Neural cell (in vitro differentiated cells): Measurements from ENCODE around the gene ECE1.
"Not testable (repeated sequence)": the region's sequence is repeated elsewhere in the genome, so short reads cannot be mapped to it uniquely, and the experiment has no call there.

ENCODE experiments used
- EP300 ChIP-seq: fragments of 450-650 bp; conservative IDR thresholded peaks from 2 replicates; pipeline ENCODE4 v1.6.1; 2014; ENCODE audit warnings: antibody characterized with exemption, mild to moderate bottlenecking, moderate library complexity; ENCODE audit not compliant: poor library complexity, severe bottlenecking
- EZH2 ChIP-seq: fragments of 200-600, 300-800 bp; shearing (Covaris generic), sonication (generic); IDR thresholded peaks from 2 replicates; pipeline ENCODE4 v1.6.1; 2014; ENCODE audit warnings: antibody characterized with exemption, low read length, borderline replicate concordance, mild to moderate bottlenecking; ENCODE audit not compliant: insufficient read depth, poor library complexity, severe bottlenecking
- MXI1 ChIP-seq: fragments of 450-650 bp; conservative IDR thresholded peaks from 2 replicates; pipeline ENCODE4 v1.6.1; 2014; ENCODE audit warnings: antibody characterized with exemption, mild to moderate bottlenecking; ENCODE audit not compliant: poor library complexity, severe bottlenecking
- POLR2AphosphoS5 ChIP-seq: IDR thresholded peaks from 2 replicates; pipeline ENCODE4 v1.6.1; 2012
- RAD21 ChIP-seq: fragments of 450-650 bp; conservative IDR thresholded peaks from 2 replicates; pipeline ENCODE4 v1.6.1; 2014; ENCODE audit warnings: antibody characterized with exemption, mild to moderate bottlenecking, moderate library complexity
- SMC3 ChIP-seq: fragments of 450-650 bp; conservative IDR thresholded peaks from 2 replicates; pipeline ENCODE4 v1.6.1; 2014; ENCODE audit warnings: antibody characterized with exemption, mild to moderate bottlenecking, moderate library complexity; ENCODE audit not compliant: poor library complexity
- TAF1 ChIP-seq: IDR thresholded peaks from 2 replicates; pipeline ENCODE4 v1.6.1; 2012; ENCODE audit warnings: low read depth
- TF ChIP-seq, protein P1 (sequence below): fragments of 450-650 bp; IDR thresholded peaks from 2 replicates; pipeline ENCODE4 v1.5.1; 2014; ENCODE audit warnings: antibody characterized with exemption, mild to moderate bottlenecking, moderate library complexity; ENCODE audit not compliant: poor library complexity, severe bottlenecking
- TF ChIP-seq, protein P2 (sequence below): IDR thresholded peaks from 2 replicates; pipeline ENCODE4 v1.6.1; 2012; ENCODE audit warnings: borderline replicate concordance

DNA sequence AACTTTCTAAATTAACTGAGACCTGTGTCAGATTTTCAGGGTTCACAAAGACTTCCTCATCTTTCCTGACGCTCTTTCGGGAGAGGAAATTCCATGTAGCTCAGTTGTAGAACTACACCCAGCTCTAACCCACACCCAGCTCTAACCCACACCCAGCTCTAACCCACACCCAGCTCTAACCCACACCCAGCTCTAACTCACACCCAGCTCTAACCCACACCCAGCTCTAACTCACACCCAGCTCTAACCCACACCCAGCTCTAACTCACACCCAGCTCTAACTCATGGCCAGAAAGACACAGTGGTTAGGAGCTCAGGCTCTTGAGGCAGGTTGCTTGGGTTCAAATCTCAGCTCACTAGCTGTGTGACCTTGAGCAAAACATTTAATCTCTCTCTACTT is 99.5 kb downstream of the ECE1 start:
- TF ChIP-seq, protein P1, sequence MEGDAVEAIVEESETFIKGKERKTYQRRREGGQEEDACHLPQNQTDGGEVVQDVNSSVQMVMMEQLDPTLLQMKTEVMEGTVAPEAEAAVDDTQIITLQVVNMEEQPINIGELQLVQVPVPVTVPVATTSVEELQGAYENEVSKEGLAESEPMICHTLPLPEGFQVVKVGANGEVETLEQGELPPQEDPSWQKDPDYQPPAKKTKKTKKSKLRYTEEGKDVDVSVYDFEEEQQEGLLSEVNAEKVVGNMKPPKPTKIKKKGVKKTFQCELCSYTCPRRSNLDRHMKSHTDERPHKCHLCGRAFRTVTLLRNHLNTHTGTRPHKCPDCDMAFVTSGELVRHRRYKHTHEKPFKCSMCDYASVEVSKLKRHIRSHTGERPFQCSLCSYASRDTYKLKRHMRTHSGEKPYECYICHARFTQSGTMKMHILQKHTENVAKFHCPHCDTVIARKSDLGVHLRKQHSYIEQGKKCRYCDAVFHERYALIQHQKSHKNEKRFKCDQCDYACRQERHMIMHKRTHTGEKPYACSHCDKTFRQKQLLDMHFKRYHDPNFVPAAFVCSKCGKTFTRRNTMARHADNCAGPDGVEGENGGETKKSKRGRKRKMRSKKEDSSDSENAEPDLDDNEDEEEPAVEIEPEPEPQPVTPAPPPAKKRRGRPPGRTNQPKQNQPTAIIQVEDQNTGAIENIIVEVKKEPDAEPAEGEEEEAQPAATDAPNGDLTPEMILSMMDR: not testable (repeated sequence)
- TF ChIP-seq EZH2, POLR2AphosphoS5, SMC3, RAD21, EP300, TAF1, MXI1: not testable (repeated sequence)
- TF ChIP-seq, protein P2, sequence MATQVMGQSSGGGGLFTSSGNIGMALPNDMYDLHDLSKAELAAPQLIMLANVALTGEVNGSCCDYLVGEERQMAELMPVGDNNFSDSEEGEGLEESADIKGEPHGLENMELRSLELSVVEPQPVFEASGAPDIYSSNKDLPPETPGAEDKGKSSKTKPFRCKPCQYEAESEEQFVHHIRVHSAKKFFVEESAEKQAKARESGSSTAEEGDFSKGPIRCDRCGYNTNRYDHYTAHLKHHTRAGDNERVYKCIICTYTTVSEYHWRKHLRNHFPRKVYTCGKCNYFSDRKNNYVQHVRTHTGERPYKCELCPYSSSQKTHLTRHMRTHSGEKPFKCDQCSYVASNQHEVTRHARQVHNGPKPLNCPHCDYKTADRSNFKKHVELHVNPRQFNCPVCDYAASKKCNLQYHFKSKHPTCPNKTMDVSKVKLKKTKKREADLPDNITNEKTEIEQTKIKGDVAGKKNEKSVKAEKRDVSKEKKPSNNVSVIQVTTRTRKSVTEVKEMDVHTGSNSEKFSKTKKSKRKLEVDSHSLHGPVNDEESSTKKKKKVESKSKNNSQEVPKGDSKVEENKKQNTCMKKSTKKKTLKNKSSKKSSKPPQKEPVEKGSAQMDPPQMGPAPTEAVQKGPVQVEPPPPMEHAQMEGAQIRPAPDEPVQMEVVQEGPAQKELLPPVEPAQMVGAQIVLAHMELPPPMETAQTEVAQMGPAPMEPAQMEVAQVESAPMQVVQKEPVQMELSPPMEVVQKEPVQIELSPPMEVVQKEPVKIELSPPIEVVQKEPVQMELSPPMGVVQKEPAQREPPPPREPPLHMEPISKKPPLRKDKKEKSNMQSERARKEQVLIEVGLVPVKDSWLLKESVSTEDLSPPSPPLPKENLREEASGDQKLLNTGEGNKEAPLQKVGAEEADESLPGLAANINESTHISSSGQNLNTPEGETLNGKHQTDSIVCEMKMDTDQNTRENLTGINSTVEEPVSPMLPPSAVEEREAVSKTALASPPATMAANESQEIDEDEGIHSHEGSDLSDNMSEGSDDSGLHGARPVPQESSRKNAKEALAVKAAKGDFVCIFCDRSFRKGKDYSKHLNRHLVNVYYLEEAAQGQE: not testable (repeated sequence)
